HL-60 (cell line): Measurements from ENCODE around the gene LIMK1.
"Not testable (repeated sequence)": the region's sequence is repeated elsewhere in the genome, so short reads cannot be mapped to it uniquely, and the experiment has no call there.

ENCODE experiments used
- DNase-seq, 2 experiments: peaks; one replicate each; pipeline ENCODE4 v3.0.0-alpha.2; 2010 to 2020; ENCODE audit warnings: low read depth in 1 of 2, low spot score in 1 of 2
- H3K27ac ChIP-seq: fragments of 250-450 bp; sonication (Bioruptor Pico); replicated peaks from 2 replicates; pipeline ENCODE4 v1.5.1; 2020; ENCODE audit warnings: mild to moderate bottlenecking, moderate library complexity
- H3K27me3 ChIP-seq: fragments of 250-450 bp; sonication (Bioruptor Pico); 2 replicates; pipeline ENCODE4 v1.5.1; 2021; ENCODE audit warnings: mild to moderate bottlenecking, moderate library complexity; ENCODE audit not compliant: insufficient read depth, poor library complexity, severe bottlenecking
- H3K4me3 ChIP-seq: replicated peaks from 2 replicates; pipeline ENCODE4 v1.5.1; 2011; ENCODE audit warnings: mild to moderate bottlenecking, control low read depth, low read length; ENCODE audit not compliant: insufficient read depth
- GABPA ChIP-seq: IDR thresholded peaks from 2 replicates; pipeline ENCODE4 v1.6.1; 2012; ENCODE audit warnings: low read depth
- POLR2AphosphoS5 ChIP-seq: IDR thresholded peaks from 2 replicates; pipeline ENCODE4 v1.6.1; 2012; ENCODE audit warnings: low read depth
- REST ChIP-seq: IDR thresholded peaks from 2 replicates; pipeline ENCODE4 v1.6.1; 2012; ENCODE audit warnings: low read depth; ENCODE audit not compliant: insufficient replicate concordance
- SPI1 ChIP-seq: IDR thresholded peaks from 2 replicates; pipeline ENCODE4 v1.6.1; 2012; ENCODE audit warnings: low read depth, mild to moderate bottlenecking, borderline replicate concordance
- TF ChIP-seq, protein P1 (sequence below): IDR thresholded peaks from one replicate; pipeline ENCODE4 v1.5.1; 2011; ENCODE audit warnings: low read length, control low read depth, inconsistent platforms; ENCODE audit not compliant: insufficient read depth

LIMK1 gene

GRCh38 chr7:74042746-74043522, 40.7 kb upstream of the LIMK1 start:
- TF ChIP-seq, protein P1, sequence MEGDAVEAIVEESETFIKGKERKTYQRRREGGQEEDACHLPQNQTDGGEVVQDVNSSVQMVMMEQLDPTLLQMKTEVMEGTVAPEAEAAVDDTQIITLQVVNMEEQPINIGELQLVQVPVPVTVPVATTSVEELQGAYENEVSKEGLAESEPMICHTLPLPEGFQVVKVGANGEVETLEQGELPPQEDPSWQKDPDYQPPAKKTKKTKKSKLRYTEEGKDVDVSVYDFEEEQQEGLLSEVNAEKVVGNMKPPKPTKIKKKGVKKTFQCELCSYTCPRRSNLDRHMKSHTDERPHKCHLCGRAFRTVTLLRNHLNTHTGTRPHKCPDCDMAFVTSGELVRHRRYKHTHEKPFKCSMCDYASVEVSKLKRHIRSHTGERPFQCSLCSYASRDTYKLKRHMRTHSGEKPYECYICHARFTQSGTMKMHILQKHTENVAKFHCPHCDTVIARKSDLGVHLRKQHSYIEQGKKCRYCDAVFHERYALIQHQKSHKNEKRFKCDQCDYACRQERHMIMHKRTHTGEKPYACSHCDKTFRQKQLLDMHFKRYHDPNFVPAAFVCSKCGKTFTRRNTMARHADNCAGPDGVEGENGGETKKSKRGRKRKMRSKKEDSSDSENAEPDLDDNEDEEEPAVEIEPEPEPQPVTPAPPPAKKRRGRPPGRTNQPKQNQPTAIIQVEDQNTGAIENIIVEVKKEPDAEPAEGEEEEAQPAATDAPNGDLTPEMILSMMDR: no peak
- TF ChIP-seq GABPA: no peak
- no peak for TF ChIP-seq REST
- TF ChIP-seq POLR2AphosphoS5: no peak
- TF ChIP-seq SPI1: no peak
- H3K27me3 ChIP-seq: no peaks in the 10 kb centered on the region
- H3K27ac ChIP-seq: no peak overlapping the region
- DNase-seq: no peak
- H3K4me3 ChIP-seq: no peak overlapping the region

- TF ChIP-seq, protein P1: no peak
- TF ChIP-seq SPI1 (no peak), REST (no peak), GABPA (no peak), POLR2AphosphoS5 (no peak)
- Histone ChIP-seq H3K27me3 (no peaks in the 10 kb centered on the region), H3K4me3 (no peak overlapping the region), H3K27ac (no peak overlapping the region)
- DNase-seq: no peak
Observed at GRCh38 chr7:74043523-74043951, 40.1 kb upstream of the LIMK1 start.

- no peaks in the 10 kb centered on the region for H3K27me3 ChIP-seq
- H3K4me3 ChIP-seq: no peak overlapping the region
- H3K27ac ChIP-seq: no peak overlapping the region
- TF ChIP-seq POLR2AphosphoS5 (no peak), REST (no peak), GABPA (no peak), SPI1 (no peak)
- TF ChIP-seq, protein P1: no peak
- no peak for DNase-seq
Observed at GRCh38 chr7:74044366-74045350, 38.9 kb upstream of the LIMK1 start.

DNA sequence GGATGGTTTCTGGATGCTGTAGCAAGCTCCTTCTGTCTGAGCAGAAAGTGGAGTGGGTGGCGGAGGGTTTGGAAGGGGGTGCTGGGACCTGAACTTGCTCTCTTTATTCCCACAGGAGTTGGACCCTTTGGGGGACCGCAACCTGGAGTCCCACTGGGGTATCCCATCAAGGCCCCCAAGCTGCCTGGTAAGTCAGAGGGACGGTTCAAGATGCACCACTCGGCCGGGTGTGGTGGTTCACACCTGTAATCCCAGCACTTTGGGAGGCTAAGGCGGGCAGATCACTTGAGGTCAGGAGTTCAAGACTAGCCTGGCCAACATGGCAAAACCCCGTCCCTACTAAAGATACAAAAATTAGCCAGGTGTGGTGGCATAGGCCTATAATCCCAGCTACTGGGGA, 37.0 kb upstream of the LIMK1 start:
- H3K27me3 ChIP-seq: not testable (repeated sequence)

More for the DNA sequence above, 37.0 kb upstream of the LIMK1 start:
- not testable (repeated sequence) for H3K4me3 ChIP-seq, DNase-seq, H3K27ac ChIP-seq
